Measurements from ENCODE around the gene AKAP13.

DNA sequence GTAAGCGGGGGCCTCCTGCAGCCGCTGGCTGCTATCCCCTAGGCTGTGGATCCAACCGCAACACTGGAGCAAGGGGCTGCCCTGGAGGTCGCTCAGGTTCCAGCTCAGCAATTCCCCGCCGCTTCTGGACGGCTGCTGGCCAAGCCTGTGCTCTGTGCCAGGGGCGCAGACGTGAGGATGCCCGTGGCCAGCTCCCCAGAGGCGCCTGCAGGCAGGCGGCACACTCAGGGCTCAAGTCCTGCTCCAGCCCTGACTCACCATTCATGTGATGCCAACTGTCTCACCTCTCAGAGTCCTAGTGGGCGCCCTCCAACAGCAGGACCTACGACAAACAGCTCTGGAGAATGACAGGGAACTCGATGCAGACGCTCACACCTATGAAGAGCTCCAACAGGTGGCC lies 382.8 kb downstream of the AKAP13 start:
- TF ChIP-seq EP300 (IDR thresholded peaks at IDR 0.05): no peak
- TF ChIP-seq CTCF (IDR thresholded peaks at IDR 0.05): no peak
